Measurements from ENCODE around the gene ZNF681. TPM values are rescaled to one million over a fixed set of nuclear protein-coding genes. Genes with fewer than 3 reads are reported as not detected.

The ZNF681 gene
- total RNA-seq, 4 donors from 2014 or later = 1.1 to 1.2 (median 1.1) TPM

GRCh38 chr19:23795462-23795861, 36.8 kb upstream of the ZNF681 start:
- no peak for TF ChIP-seq CTCF (IDR thresholded peaks at IDR 0.05; ENCODE audit: low read depth)

GRCh38 chr19:23792784-23793183, 34.1 kb upstream of the ZNF681 start:
- TF ChIP-seq CTCF (IDR thresholded peaks at IDR 0.05; ENCODE audit: low read depth) = no peak

- no peak for TF ChIP-seq CTCF (IDR thresholded peaks at IDR 0.05; ENCODE audit: low read depth)
Observed at GRCh38 chr19:23790641-23791488, 32.2 kb upstream of the ZNF681 start.

- no peak for TF ChIP-seq CTCF (IDR thresholded peaks at IDR 0.05; ENCODE audit: low read depth)
Observed at GRCh38 chr19:23789246-23789645, 30.6 kb upstream of the ZNF681 start.

GRCh38 chr19:23788411-23788810, 29.7 kb upstream of the ZNF681 start:
- no peak for TF ChIP-seq CTCF (IDR thresholded peaks at IDR 0.05; ENCODE audit: low read depth)

GRCh38 chr19:23787106-23787505, 28.4 kb upstream of the ZNF681 start:
- no peak for TF ChIP-seq CTCF (IDR thresholded peaks at IDR 0.05; ENCODE audit: low read depth)

- TF ChIP-seq CTCF (IDR thresholded peaks at IDR 0.05; ENCODE audit: low read depth) = no peak
Observed at GRCh38 chr19:23785982-23786381, 27.3 kb upstream of the ZNF681 start.
